ENCODE measurements around the gene TUBB1.
"Not testable (repeated sequence)": the region's sequence is repeated elsewhere in the genome, so short reads cannot be mapped to it uniquely, and the experiment has no call there.

TUBB1 gene

DNA sequence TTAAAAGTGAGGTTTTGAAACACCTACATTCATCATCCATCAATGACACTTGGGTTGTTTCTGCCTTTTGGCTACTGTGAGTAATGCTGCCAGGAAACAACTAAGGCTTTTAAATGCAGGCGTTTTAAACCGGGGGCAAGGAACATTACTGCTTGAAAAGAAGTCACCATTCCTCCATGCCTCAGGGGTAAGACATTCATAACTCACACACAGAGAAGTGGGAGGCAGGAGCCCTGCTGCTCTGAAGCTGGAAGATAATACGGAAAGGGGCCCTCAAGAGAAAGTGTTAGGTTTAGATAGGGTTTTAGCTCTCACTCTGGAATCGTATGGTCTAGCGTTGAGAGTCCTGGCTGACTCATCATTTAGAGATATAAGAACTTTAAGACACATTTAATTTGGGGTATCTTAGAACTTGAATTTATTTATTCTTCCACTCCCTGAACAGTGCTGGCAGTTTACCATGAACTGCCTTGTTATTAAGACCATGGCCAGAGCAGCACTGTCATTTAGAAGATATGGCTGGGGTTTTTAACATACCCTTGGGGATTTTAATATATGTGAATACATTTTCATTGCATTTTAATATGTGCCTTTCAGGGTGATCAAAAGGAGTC, 1.8 kb downstream of the TUBB1 start:
- no peak for DNase-seq (ENCODE audit: low spot score)

DNA sequence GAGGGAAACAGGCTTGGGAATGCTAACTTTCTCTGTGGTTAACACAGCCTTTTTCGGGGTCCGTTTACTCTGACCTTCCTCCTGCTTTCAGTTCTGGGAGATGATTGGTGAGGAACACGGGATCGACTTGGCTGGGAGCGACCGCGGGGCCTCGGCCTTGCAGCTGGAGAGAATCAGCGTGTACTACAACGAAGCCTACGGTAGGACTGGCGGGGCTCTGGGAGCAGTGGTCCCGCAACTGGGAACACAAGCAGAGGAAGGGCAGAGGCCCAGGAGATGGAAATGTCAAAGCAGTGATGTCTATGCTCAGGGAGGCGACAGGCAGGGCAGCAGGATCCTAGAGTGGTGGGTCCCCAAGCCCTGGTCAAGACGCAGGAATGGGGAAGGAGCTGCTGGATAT, 3.5 kb downstream of the TUBB1 start:
- no peak for DNase-seq (ENCODE audit: low spot score)

- DNase-seq (ENCODE audit: low spot score), result no peak
These were observed 4.4 kb downstream of the TUBB1 start for GRCh38 chr20:59023616-59024015.

DNA sequence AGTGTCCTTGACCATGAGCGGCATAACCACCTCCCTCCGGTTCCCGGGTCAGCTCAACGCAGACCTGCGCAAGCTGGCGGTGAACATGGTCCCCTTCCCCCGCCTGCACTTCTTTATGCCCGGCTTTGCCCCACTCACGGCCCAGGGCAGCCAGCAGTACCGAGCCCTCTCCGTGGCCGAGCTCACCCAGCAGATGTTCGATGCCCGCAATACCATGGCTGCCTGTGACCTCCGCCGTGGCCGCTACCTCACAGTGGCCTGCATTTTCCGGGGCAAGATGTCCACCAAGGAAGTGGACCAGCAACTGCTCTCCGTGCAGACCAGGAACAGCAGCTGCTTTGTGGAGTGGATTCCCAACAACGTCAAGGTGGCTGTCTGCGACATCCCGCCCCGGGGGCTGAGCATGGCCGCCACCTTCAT, 4.9 kb downstream of the TUBB1 start:
- no peak for DNase-seq (ENCODE audit: low spot score)

DNA sequence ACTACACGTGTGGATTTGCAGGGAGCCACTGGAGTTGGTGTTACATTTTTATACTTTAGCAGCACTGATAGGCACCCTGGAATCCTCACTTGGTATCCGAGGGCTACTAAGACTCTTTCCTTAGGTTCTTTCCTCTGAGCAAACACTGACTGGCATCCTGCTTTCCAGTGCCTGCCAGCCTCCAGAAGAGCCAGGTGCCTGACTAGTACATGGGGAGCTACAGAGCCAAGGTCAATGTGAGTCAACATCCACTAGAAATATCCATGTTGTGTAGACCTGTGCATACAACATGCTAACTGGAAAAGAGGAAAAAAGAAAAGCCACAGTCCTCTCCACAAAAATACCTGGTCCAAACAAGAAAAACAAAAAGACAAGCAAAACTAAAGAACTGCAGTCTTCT, 5.9 kb downstream of the TUBB1 start:
- no peak for DNase-seq (ENCODE audit: low spot score)

GRCh38 chr20:59025511-59025910, 6.3 kb downstream of the TUBB1 start:
- no peak for DNase-seq (ENCODE audit: low spot score)

- no peak for DNase-seq (ENCODE audit: low spot score)
These were observed 7.9 kb downstream of the TUBB1 start for GRCh38 chr20:59026904-59027740.

GRCh38 chr20:59027741-59028320, 8.6 kb downstream of the TUBB1 start:
- DNase-seq (ENCODE audit: low spot score), result no peak

DNA sequence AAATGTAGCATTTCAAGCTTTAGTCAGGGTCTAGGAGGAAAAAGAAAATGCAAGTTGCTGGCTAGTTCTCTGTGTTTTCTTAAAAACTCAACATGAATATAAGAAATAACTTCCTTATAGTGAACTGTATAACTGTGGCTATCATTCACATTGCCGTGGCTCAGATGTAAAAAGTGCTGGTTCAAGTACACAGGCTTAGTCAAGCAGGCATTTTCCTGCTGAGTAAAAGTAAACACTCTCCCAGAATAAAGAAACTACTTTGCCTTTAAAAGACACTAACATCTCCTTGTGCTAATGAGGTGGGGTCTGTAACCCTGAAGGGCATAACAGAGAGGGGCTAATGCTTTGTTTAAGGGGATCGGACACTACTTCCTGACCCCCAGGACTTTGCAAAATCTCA, 9.6 kb downstream of the TUBB1 start:
- DNase-seq (ENCODE audit: low spot score), result no peak

DNA sequence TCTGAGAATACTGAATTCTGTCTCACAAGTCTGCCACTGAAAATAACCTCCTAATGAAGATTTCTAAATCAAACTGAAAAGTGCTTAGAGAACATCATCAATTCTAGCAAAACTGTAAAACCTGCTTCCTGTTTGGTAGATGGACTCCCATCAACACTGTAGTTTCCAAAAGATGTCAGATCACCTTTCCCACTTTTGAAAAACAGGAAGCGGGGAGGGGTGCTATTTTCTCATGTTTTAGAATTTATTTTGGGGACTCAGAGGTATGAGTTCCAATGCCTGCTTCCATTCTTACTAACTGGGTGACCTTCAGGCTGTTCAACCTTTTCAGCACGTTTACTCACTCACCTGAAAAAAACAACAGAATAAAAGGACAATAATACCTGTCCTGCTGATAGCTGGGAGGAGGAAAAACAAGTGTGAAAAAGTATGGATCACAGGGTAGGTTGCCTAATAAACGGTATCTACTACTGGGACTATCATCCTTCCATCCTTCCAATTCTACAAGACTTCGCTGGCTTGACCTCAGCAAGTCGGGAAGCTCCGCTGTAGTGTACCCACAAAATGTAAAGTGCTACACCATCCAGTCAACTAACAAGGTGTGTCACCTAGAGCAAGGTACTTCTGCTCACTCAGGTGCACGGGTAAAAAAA, 11.8 kb downstream of the TUBB1 start:
- peak; percentile 76 for DNase-seq (ENCODE audit: low spot score)

- DNase-seq (ENCODE audit: low spot score), result peak; percentile 34
These were observed 12.4 kb downstream of the TUBB1 start for GRCh38 chr20:59031564-59032022.

DNA sequence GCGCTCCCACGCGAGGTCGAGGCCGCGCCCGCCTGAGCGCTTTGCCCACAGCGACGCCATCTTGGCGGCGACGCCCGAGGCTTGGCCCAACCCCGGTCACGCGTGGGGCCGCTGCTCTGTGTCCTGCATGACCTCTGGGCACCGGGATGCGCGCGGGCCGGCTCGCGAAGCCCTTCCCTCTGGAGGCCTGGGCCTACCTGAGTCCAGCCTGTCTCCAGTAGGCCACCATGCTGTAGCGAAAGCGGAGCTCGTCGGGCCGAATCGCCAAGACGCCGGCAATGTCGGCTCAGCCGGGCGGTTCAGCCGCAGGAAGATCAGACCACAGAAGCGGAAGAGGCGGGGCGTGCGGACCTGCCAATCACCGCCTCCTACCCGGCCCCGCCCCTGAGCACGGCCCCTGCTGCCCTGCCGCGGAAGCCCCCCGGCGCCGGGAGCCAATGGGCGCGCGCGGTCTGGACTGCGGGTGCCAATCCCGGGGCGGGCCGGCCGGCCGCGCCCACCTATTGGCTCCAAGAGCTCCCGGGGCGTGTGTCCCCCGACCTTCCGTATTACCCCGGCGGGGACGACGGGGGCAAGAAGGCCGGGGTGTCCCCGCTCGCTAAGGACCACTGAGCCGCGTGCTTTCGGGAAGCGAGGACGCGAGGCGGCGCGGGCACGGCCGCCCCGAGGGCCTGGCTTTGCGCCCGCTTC, 12.9 kb downstream of the TUBB1 start, which contains the start of gene ATP5F1E:
Gene ATP5F1E (minus strand): TSS at position 313 of the 690 bp plus-strand sequence. CDS start 84 bp downstream, at position 229.
- DNase-seq (ENCODE audit: low spot score), result peak; percentile 98

- peak; percentile 84 for DNase-seq (ENCODE audit: low spot score)
These were observed 13.5 kb downstream of the TUBB1 start for GRCh38 chr20:59032713-59033059.

DNA sequence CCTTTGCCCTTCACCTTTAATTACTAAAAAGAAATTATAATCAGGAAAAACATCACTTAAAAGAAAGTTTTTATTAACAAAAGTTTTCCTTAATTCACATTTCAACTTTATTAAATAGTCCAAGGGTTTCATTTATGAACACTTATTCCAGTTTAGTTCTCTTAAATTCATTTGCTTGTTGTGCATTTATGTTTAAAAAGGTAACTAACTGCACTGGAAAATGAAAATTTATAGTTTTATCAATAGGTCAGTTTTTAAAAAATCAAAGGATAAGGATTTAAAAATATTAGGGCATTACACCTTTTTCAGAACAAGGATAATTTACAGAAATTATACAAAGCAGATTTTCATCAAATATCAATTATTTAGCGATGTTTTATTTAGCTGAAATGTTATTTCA, 13.9 kb downstream of the TUBB1 start:
- no peak for DNase-seq (ENCODE audit: low spot score)

DNA sequence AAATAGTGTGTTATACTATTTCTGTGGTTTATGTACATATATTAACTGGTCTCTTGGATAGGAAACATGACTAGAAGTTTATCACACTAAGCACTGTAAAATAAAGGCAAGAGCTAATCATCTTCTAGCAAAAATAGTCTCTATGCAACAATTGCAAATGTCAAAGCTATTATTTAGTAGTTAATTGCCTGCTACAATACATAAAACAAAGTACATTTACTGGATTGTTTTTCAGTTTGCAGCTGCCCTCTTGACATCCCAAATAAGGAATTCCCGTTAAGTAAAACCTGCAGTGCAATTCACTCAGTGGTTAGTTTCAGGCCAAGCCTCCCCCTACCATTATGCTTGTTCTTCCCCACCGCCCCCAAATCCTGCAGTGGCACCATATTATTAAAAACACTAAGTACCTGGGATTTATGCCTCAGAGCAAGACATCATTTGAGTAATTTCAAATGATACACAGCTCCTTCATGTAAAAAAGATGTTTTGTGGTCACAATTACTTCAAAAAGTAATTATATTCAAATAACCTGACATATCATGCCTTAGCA, 14.5 kb downstream of the TUBB1 start:
- DNase-seq (ENCODE audit: low spot score), result no peak

GRCh38 chr20:59035381-59035780, 16.2 kb downstream of the TUBB1 start:
- DNase-seq (ENCODE audit: low spot score), result no peak

DNA sequence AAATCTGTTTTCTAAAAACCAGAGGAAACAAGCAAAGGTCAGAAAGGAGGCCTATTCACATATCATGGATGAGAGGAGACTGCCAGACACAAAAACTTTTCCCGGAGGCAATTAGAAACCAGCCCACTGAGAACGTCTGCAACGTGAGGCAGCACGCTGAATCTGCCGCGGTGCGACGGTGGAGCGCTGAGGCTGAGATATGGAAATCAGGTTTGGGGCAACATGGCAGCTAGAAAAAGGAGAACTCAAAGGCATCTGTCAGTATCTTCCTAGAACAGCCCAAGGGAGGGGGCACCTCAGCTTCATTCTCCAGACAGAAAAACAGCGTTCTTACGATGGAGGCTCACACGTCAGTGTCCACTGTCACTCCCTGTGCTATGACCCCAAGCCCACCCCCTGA, 18.2 kb downstream of the TUBB1 start:
- no peak for DNase-seq (ENCODE audit: low spot score)

- no peak for DNase-seq (ENCODE audit: low spot score)
These were observed 20.0 kb downstream of the TUBB1 start for GRCh38 chr20:59039233-59039632.

GRCh38 chr20:59040667-59041066, 21.4 kb downstream of the TUBB1 start:
- no peak for DNase-seq (ENCODE audit: low spot score)

DNA sequence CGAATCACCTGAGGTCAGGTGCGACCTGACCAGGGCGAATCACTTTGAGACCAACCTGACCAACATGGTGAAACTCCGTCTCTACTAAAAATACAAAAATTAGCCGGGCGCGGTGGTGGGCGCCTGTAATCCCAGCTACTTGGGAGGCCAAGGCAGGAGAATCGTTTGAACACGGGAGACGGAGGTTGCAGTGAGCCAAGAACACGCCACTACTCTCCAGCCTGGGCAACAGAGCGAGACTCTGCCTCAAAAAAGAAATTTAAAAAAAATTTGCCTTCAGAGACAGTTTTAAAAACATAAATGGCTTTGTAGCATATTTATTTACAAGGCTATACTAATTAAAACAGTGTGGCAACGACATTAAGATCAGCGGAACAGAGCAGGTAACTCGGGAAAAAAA, 22.3 kb downstream of the TUBB1 start:
- not testable (repeated sequence) for DNase-seq (ENCODE audit: low spot score)

- peak; percentile 43 for DNase-seq (ENCODE audit: low spot score)
These were observed 23.0 kb downstream of the TUBB1 start, which contains the start of gene PRELID3B for GRCh38 chr20:59042151-59042795. PRELID3B (minus strand) TSS chr20:59042786; CDS start chr20:59042730, 56 bp downstream.
